Gastrocnemius medialis (tissue), 4 donors: Measurements from ENCODE around the gene CHAC2. TPM values are rescaled to one million over a fixed set of nuclear protein-coding genes. Genes with fewer than 3 reads are reported as not detected.
"Not testable (repeated sequence)": the region's sequence is repeated elsewhere in the genome, so short reads cannot be mapped to it uniquely, and the experiment has no call there.

Source experiments
- ATAC-seq, 2 donors: fragments of 150-250 bp; one replicate each; pipeline ENCODE4 v1.9.1; 2016
- DNase-seq, 2 donors: peaks; one replicate each; pipeline ENCODE4 v3.0.0-alpha.2; 2019
- H3K27ac ChIP-seq, 4 donors: fragments of 200-600 bp; sonication (generic); 1 replicate in 1 of 4; 2 replicates in 3 of 4; pipeline ENCODE4 v1.5.1; 2016 to 2018; ENCODE audit warnings: mild to moderate bottlenecking in 2 of 4, moderate library complexity in 1 of 4
- H3K27me3 ChIP-seq, 3 donors: fragments of 200-600 bp; sonication (generic) in 2 of 3; 1 replicate in 1 of 3; 2 replicates in 2 of 3; pipeline versions ENCODE4 v1.5.1 to v1.6.0; 2016 to 2019; ENCODE audit warnings: mild to moderate bottlenecking in 1 of 3, moderate library complexity in 1 of 3
- H3K36me3 ChIP-seq, 2 donors: fragments of 200-600 bp; sonication (generic) in 1 of 2; one replicate each; pipeline ENCODE4 v1.5.1; 2017 to 2018
- H3K4me1 ChIP-seq, 2 donors: fragments of 200-600 bp; sonication (generic) in 1 of 2; one replicate each; pipeline ENCODE4 v1.5.1; 2016 to 2017; ENCODE audit warnings: mild to moderate bottlenecking in 2 of 2
- H3K4me3 ChIP-seq, 4 donors: fragments of 200-600 bp; sonication (generic) in 3 of 4; 1 replicate in 1 of 4; 2 replicates in 3 of 4; pipeline ENCODE4 v1.5.1; 2016 to 2019; ENCODE audit warnings: mild to moderate bottlenecking in 2 of 4
- H3K9me3 ChIP-seq, 3 donors: fragments of 200-600 bp; sonication (generic) in 2 of 3; 1 replicate in 1 of 3; 2 replicates in 2 of 3; pipeline ENCODE4 v1.5.1; 2016 to 2019
- POLR2A ChIP-seq, 2 donors: fragments of 450-650 bp; IDR thresholded peaks; one replicate each; pipeline ENCODE4 v1.6.1; 2017; ENCODE audit warnings: antibody characterized with exemption in 2 of 2, mild to moderate bottlenecking in 2 of 2, moderate library complexity in 2 of 2
- in situ Hi-C, 4 donors: fragments of 200-750 bp; cut with MboI; loops; one replicate each; pipeline versions ENCODE4 v1.15.0 to v1.8.0; 2017; ENCODE audit warnings: low sequenced_read_pairs in 4 of 4
- intact Hi-C: fragments of 100-400 bp; cut with DNase I; formaldehyde crosslinking; loops from one replicate; pipeline ENCODE4 v1.15.1; 2023; ENCODE audit warnings: low total_unique reads
- total RNA-seq, 4 donors: library from RNA; depleted of rRNA; stranded (reverse); fragments of >200 nt; gene quantifications; one replicate each; pipeline versions ENCODE4 v1.1.0 to v1.2.3, GENCODE V29; 2016
- TF ChIP-seq, protein P1 (sequence below), 5 experiments: fragments of 450-650 bp in 3 of 5; fragments of 200-600 bp in 2 of 5; sonication (generic) in 2 of 5; IDR thresholded peaks in 4 of 5; conservative IDR thresholded peaks in 1 of 5; 1 replicate in 4 of 5; 2 replicates in 1 of 5; pipeline ENCODE4 v1.5.1; 2016 to 2019; ENCODE audit warnings: antibody characterized with exemption in 5 of 5, mild to moderate bottlenecking in 3 of 5, moderate library complexity in 3 of 5

Gene CHAC2
- total RNA-seq, 4 donors from 2014 or later = 3.7 to 10.3 (median 6.0) TPM

DNA sequence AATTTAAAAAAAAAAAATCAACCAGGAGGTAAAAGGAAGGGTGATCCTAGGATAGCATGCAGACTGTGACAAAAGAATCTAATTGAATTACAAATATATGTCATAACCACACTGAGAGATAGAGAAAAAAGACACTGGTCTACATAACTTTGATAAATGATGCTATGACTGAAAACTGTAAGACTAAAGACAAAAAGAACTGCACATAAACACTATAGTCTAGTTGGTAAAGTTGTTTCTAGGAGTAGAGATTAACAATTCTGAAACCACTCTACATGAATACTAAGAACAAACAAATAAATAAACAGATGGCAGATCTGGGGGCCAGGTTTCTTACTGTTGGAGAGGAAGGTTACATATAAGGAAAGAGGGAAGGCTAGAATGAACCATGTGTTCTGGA lies 14.6 kb upstream of the CHAC2 start:
- DNase-seq (no peak), ATAC-seq (no peak)
- no peaks in the 10 kb centered on the region for H3K27me3 ChIP-seq
- no peaks in the 10 kb centered on the region for H3K9me3 ChIP-seq
- TF ChIP-seq POLR2A (IDR thresholded peaks at IDR 0.05) = no peak
- no peak overlapping the region for H3K27ac ChIP-seq
- intact Hi-C loops = no loop called here
- H3K4me3 ChIP-seq = no peak overlapping the region
- peaks cover 0 to 19% of the 10 kb centered on the region in 2 donors for H3K36me3 ChIP-seq
- no peaks in the 10 kb centered on the region for H3K4me1 ChIP-seq
- in situ Hi-C loops = no loop called here

DNA sequence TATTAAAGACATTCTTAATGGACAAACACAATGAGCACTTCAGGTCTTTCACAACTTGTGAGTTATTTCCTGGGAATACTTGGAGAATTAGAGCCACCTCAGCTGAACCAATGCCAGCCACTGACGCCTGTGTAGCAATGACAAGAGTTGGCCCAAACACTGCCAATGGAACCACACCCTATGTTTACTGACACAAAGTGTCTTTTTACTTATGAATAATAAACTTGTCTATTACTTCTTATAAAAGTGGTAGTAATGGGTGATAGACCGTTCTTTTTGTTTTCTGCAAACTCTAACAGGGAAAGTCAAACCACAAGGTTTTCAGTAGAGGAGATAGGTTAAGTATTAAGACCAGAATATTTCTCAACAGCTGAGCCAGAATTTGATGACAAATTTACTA lies 12.5 kb upstream of the CHAC2 start:
- in situ Hi-C loops = no loop called here
- TF ChIP-seq, protein P1, sequence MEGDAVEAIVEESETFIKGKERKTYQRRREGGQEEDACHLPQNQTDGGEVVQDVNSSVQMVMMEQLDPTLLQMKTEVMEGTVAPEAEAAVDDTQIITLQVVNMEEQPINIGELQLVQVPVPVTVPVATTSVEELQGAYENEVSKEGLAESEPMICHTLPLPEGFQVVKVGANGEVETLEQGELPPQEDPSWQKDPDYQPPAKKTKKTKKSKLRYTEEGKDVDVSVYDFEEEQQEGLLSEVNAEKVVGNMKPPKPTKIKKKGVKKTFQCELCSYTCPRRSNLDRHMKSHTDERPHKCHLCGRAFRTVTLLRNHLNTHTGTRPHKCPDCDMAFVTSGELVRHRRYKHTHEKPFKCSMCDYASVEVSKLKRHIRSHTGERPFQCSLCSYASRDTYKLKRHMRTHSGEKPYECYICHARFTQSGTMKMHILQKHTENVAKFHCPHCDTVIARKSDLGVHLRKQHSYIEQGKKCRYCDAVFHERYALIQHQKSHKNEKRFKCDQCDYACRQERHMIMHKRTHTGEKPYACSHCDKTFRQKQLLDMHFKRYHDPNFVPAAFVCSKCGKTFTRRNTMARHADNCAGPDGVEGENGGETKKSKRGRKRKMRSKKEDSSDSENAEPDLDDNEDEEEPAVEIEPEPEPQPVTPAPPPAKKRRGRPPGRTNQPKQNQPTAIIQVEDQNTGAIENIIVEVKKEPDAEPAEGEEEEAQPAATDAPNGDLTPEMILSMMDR (IDR thresholded peaks at IDR 0.05 in 4 of 5, conservative IDR thresholded peaks at IDR 0.05 in 1 of 5) = no peak
- TF ChIP-seq POLR2A (IDR thresholded peaks at IDR 0.05) = no peak
- Histone ChIP-seq H3K4me3 (no peak overlapping the region), H3K36me3 (peaks cover 0 to 9% of the 10 kb centered on the region in 2 donors), H3K27ac (no peak overlapping the region), H3K27me3 (no peaks in the 10 kb centered on the region), H3K4me1 (no peaks in the 10 kb centered on the region), H3K9me3 (no peaks in the 10 kb centered on the region)
- DNase-seq (peak; percentile 40 to 75), ATAC-seq (peak; percentile 61 to 70)
- intact Hi-C loops = no loop called here

DNA sequence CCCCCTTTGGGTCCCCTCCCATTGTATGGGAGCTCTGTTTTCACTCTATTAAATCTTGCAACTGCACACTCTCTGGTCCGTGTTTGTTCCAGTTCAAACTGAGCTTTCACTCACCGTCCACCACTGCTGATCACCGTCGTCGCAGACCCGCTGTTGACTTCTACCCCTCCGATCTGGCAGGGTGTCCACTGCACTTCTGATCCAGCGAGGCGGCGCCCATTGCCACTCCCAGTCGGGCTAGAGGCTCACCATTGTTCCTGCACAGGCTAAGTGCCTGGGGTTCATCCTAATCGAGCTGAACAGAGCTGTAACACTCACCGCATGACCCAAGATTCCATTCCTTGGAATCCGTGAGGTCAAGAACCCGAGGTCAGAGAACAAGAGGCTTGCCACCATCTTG lies 11.0 kb upstream of the CHAC2 start:
- no peak overlapping the region for H3K4me3 ChIP-seq
- no peaks in the 10 kb centered on the region for H3K27me3 ChIP-seq
- no peak for TF ChIP-seq POLR2A (IDR thresholded peaks at IDR 0.05)
- TF ChIP-seq, protein P1 (IDR thresholded peaks at IDR 0.05 in 4 of 5, conservative IDR thresholded peaks at IDR 0.05 in 1 of 5) = no peak
- intact Hi-C loops = no loop called here
- in situ Hi-C loops = no loop called here
- H3K4me1 ChIP-seq = no peaks in the 10 kb centered on the region
- DNase-seq (no peak), ATAC-seq (no peak)
- H3K27ac ChIP-seq = no peak overlapping the region
- H3K9me3 ChIP-seq = no peaks in the 10 kb centered on the region
- H3K36me3 ChIP-seq = peaks cover 0 to 5% of the 10 kb centered on the region in 2 donors

DNA sequence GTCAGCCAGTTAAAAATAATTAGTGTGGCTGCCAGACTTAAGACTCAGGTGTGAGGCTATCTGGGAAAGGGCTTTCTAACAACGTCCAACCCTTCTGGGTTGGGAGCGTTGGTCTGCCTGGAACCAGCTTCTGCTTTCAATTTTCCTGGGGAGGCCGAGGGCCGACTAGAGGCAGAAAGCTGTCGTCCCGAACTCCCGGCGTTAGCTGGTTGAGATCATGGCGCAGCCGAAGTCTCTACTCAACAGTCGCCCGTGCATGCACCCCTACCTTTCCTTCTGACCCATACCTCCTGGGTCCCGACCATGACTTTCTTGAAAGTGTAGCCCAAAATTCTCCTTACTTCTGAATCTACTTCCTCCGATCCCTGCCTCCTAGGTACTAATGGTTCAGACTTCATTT lies 10.4 kb upstream of the CHAC2 start:
- H3K4me1 ChIP-seq, in situ Hi-C loops: not testable (repeated sequence)

DNA sequence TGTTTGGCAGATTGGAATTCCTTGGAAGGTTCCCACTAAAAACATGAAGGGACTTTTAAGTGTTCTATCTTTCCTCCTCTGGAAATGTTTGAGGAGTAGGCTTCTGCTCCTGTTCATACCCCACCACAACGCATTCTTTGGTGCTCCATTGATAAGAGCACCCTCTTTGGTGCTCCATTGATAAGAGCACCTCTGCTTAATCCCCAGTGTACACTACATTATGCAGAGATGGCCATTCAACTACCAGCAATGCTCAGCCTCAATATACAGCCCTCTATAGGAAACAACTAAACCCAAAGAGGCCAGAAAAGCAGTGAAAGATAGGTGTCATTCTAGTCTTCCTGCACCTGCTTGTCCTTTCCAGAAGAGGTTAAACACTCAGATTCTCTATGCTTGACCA lies 1.8 kb upstream of the CHAC2 start:
- Histone ChIP-seq H3K9me3 (no peaks in the 10 kb centered on the region), H3K36me3 (peaks cover 0 to 15% of the 10 kb centered on the region in 2 donors), H3K4me3 (no peak overlapping the region), H3K4me1 (peaks cover 6 to 14% of the 10 kb centered on the region in 2 donors), H3K27me3 (no peaks in the 10 kb centered on the region), H3K27ac (no peak overlapping the region)
- in situ Hi-C loops = no loop called here
- intact Hi-C loops = loop anchor here (5.0 to 10.0 kb wide), 2 partner anchors 202 to 959 kb away; partner anchors contain the start of gene EML6
- ATAC-seq = no peak
- TF ChIP-seq POLR2A (IDR thresholded peaks at IDR 0.05) = no peak
- TF ChIP-seq, protein P1 (IDR thresholded peaks at IDR 0.05 in 4 of 5, conservative IDR thresholded peaks at IDR 0.05 in 1 of 5) = no peak
- DNase-seq = no peak

More for the DNA sequence above, 10.4 kb upstream of the CHAC2 start:
- H3K27ac ChIP-seq, H3K9me3 ChIP-seq, H3K36me3 ChIP-seq, DNase-seq, H3K27me3 ChIP-seq, H3K4me3 ChIP-seq, intact Hi-C loops, ATAC-seq: not testable (repeated sequence)

DNA sequence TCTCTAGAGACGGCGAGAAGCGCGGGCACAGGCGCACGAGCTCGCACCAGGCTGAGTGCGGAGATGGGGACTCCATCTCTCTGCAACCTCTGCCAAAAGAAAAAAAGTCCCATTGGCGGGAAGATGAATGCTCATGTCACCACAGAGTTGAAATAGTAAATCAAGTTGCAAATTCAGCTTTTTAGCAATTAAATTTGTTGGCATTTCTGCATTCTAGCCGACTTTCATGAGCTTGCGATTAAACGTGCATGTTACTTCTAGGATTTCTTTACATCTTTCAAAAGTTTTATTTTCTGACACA lies 588 bp downstream of the CHAC2 start:
- intact Hi-C loops = loop anchor here (5.0 to 10.0 kb wide), 2 partner anchors 199 to 957 kb away; partner anchors contain the start of gene EML6
- DNase-seq (no peak), ATAC-seq (no peak)
- H3K4me1 ChIP-seq = peaks cover 6 to 14% of the 10 kb centered on the region in 2 donors
- no peaks in the 10 kb centered on the region for H3K9me3 ChIP-seq
- TF ChIP-seq, protein P1 (IDR thresholded peaks at IDR 0.05 in 4 of 5, conservative IDR thresholded peaks at IDR 0.05 in 1 of 5) = no peak
- H3K36me3 ChIP-seq = peaks cover 0 to 2% of the 10 kb centered on the region in 2 donors
- no peaks in the 10 kb centered on the region for H3K27me3 ChIP-seq
- peak overlapping the region; percentile 82 to 89 (median 84) for H3K27ac ChIP-seq
- H3K4me3 ChIP-seq = peak overlapping the region; percentile 66 to 92 (median 71)
- in situ Hi-C loops = no loop called here
